Skeletal muscle cell (primary cell): ENCODE measurements around the gene ARID5B.

ENCODE experiments used
- DNase-seq: peaks from one replicate; pipeline ENCODE4 v3.0.0-alpha.2; 2010; ENCODE audit warnings: low read depth
- H3K4me3 ChIP-seq: 2 replicates; pipeline ENCODE4 v1.5.1; 2011; ENCODE audit warnings: low read depth, mild to moderate bottlenecking, control low read depth, low read length, moderate library complexity

ARID5B gene

DNA sequence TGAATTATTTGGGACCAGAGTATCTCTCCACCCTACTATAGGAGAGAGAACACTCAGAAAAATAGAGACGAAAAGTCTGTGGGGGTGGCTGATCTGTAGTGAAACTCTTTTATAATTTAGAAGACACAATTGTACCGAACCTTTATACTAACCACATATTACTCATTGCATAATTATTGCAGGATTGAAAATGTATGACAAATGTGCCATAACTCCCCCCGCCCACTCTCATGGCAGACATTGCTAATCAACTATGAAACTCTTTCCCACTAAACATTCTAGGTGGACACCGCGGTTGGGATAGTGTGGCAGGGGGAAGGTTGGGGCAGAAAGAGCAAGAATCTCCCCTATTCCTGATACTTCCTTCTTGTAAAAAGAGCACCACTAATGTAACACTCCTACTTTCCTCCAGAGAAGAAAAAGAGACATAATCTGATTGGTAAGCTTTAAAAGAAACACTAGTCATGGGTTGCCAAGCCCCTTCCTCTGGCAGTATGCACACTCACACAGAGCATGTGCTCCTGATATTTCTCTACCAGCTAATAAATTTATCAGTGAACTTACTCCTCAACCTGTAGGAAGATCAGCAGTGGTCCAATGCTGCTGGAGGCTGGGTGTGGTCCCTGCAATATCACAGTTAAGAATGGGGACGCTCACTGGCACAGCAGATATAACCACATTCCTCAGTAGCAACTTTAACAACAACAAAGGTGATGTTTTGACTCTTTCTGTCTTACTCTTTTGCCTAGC lies 18.7 kb upstream of the ARID5B start:
- H3K4me3 ChIP-seq = no peak overlapping the region
- DNase-seq = no peak

DNA sequence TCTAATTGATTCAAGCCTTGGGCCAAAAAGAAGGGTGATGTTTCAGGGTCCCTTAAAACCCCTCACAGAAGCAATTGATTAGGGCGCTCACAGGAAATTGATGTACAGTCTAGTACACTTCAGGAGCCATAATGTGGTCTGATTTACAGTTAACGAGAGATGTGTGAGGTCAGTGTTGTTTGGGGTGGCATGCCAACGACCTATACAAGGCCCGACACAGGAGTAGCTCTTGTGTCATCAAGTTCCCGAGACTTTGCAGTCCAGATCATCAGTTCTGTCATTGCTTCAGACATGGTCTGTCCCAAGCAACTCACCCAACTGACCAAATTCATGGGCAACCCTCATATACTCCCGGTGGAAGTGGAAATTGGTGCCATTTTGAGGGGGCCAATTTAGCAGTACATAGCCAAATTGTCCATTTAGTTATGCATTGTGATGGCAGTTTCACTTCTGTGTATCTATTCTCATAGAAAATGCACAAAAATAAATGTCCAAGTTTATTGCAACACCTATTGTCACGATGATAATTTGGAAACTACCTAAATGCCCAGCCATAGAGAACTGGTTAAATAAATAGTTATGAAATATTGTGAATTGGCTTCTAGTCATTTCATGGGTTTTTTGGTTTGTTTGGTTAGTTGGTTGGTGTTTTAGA lies 18.0 kb upstream of the ARID5B start:
- DNase-seq = no peak
- H3K4me3 ChIP-seq = no peak overlapping the region

DNA sequence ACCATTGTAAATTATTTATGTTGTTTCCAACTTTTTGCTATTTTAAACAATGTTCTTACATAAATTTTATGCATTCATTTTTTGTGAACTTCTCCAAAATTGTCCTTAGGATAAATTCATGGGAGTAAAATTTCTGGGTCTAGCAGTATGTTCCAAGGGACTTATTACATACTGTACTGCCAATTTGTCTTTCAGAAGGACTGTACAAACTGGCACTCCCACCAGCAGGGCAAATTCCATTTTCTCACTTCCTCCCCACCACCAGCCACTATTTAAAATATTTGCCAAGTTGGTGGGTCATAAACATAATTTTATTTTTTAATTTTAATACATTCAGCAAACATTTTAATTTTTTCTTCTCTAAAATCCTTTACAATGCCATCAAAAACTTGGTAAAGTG lies 13.7 kb upstream of the ARID5B start:
- no peak overlapping the region for H3K4me3 ChIP-seq
- DNase-seq = no peak

DNA sequence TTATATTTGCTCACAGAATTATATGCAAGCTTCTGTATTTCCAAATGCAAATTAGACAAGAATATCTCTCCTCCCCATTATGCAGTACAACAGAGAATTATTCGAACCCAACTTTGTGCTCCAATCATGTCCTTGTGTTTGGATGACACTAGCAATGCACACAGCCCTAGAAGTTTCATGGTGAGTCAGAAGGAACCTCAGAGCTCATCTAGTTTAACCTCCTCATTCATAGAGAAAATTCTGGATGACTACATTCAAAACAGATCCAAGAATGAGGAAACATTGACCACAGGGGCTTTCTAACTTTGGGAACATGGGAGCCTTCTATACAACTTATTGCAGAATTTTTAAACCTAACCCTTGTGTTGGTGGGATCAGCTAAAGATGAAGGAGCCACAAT lies 12.8 kb upstream of the ARID5B start:
- no peak for DNase-seq

DNA sequence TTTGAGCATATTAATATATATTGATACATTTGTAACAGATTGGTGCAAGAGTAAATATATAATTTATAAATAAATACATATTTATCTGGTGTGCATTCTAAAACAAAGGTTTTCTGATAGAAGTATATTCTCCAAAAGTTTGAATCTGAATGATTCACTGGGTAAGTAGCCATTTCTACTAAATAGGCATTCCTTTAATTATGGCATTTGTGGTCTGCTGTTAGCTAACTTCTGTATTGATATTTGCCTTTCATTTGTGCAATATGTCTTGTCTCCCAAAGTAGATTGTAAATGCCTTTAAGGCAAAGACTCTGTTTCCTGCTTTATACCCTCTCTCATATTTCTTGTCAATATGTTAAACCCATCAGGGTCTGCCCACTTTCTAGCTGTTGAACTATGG lies 11.1 kb upstream of the ARID5B start:
- H3K4me3 ChIP-seq = no peak overlapping the region
- DNase-seq = no peak

More for the DNA sequence above, 12.8 kb upstream of the ARID5B start:
- no peak overlapping the region for H3K4me3 ChIP-seq

DNA sequence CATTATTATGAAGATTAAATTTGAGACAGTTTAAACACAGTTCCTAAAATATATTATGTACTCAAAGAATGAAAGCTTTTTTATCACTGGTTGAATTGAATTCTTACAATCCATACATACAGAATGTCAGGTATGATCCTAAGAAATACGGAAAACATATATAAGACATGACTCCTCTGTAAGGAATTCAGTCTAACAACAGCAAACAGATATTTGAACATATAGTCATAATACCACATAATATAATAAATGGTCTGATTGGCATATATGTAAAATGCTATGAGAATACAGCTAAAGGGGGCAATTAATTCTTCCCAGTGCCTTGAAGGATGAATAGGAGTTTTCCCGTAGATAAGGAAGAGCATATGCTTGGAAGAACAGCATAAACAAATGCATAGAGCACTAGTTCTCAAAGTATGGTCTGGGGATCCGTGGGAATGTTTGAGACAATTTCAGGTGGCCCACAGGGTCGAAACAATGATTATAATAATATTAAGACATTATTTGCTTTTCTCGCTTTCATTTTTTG lies 10.6 kb upstream of the ARID5B start:
- H3K4me3 ChIP-seq = no peak overlapping the region
- no peak for DNase-seq

DNA sequence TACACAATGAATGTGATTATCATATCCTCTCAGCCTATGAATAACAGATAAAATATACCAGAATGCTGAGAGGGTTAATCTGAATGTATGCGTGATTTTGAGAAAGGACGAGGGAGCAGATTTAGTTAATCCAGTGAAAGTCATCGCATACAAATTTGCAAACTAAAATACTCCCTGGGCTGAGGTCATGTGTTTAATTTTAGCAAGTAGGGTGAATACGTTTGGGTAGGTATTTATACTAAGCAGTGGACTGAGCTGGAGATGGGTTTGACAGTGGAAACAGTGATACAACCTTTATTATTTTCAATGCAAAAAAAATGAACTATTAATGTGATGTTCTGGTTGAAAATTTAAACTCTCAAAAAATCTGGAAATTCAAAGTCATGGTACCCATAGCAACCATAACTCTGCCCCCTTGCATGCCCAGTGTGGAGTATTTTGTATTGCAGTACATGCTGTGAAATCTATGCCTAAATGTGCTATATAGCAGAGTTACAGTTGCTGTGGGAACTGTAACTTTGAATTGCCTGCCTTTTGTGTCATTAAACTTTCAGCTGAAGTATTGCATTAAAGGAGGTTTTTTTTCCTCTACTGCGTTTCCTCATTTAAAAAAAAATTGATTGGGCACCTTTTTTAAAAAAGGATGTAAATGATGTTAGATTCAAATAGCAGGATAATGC lies 9.5 kb upstream of the ARID5B start:
- DNase-seq = no peak
- no peak overlapping the region for H3K4me3 ChIP-seq

DNA sequence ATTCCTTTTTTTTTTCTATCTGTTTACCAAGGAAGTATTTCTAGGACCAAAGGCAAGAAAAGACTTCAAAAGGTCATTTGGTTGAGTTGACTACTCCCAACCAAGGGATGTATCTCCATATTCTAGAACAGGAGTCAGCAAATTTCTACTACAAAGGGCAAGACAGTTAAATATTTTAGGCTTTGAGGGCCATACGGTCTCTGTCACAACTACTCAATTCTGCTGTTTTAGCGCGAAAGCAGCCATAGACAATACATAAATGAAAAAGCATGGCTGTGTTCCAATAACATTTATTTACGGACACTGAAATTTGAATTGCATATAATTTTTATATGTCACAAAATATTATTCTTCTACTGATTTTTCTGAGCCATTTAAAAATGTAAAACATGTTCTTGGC lies 8.5 kb upstream of the ARID5B start:
- H3K4me3 ChIP-seq = no peak overlapping the region
- DNase-seq = no peak

DNA sequence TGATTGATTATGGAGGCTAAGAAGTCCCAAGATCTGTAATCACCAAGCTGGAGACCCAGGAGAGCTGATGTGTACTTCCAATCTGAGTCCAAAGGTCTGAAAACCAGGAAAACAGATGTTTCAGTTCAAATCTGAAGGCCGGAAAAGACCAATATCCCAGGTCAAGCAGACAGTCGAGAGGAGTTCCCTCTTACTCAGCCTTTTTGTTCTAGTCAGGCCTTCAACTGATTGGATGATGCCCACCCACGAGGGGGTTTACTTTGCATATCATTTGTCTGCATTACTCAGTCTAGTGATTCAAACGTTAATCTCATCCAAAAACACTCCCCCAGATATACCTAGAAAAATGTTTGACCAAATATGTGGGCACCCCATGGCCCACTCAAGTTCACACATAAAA lies 7.4 kb upstream of the ARID5B start:
- no peak overlapping the region for H3K4me3 ChIP-seq
- no peak for DNase-seq

DNA sequence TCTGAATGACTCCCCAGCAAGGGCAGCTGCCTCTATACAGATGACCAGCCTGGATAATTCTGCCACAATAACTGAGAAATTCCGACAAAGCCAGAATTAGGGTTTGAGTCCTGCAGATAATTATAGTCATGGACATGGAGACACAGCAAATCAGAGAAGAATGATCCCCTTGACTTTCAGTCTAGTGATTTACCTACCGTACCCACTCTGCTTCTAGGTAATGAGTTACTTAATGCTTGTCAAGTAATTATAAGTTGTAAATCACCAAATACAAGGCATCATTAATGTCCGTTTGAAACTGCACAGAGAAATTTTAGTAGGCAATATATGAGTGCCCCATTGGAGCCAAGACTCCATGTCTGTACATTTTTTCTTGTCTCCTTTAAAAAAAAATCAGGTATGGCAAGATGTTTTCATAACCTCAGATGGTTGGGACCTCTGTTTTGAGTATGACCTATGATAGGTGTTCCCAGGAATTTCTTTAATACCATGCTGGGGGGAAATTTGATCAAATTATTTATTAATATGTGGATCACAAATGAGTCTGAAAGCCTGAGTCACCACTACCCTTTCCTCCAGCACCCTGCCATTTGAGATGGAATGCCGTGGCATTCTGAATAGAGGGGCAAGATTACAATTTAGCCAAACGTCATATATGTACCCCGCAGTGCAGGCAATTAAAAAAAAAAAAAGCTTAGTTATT lies 5.5 kb upstream of the ARID5B start:
- H3K4me3 ChIP-seq = no peak overlapping the region
- no peak for DNase-seq

DNA sequence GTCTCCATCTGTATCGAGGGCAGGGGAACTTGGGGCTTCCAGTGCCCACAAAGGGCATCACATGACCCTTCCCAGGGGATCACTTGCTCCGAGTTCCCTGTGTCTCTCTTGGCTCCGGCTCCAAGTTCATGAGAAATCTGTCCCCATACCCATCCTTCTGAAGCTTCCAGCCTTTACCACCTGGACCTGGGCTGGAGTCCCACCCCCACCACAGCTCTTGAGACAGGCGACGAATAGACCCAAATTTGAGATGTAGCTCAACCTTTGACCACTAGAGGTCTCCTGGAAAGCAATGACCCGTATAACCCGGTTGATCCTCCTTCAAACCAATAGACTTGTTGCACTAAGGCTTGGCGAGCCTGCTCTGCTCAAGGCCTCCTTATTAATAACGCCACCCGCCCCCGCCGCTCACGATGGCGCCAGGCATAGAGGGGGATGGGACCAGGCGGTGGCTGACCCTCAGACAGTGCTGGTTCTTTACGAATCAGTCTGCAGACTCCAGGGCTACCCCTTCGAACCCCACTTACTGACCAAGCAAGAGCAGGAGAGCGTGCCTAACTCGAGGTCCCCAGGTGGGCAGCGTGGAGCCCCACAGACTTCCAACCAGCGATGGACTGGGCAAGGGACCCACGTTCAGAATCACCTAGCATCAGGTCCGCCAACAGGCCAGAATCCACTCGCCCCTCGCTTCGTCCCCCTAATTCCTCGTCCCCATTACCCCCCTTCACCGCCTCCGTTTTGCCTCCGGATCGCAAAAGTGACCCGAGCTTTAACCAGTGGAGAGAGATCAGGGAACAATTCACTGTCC lies 4.4 kb upstream of the ARID5B start:
- no peak for DNase-seq
- H3K4me3 ChIP-seq = peak overlapping the region; percentile 26

DNA sequence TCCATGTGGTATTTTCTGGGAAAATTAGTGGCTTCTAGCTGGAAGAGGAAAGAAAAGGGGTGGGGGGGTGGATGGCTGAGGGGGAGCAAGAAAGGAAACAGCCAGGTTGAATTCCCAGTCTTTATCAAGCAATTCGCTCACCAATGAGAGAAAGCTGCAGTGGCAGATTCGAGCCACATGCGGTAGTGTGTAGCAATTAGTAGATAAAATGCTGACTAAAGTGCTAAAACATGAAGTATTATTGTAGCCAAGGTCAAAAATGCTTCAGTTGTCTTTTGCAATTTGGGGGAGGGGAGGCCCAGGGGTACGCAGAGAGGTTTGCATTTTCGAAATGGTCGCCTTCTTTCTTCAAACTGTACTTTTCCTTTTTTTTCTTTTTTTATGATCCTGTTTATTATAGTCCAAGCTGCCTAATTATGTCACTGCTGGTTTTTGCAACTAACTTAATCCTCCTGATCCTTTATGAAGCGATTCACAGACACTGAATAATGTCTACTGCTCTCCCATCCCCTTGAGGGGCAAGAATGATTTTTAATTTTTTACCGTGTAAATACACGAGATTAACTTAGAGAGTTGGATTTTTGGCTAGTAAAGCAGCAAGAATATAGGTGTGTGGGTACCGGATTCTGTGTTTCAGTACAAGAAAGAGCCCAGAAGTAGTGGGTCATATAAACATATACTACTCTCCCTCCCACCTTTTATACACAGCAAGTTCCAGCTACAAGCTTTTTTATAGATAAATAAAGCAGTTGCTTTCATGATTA lies 3.6 kb upstream of the ARID5B start:
- DNase-seq = no peak
- peak overlapping the region; percentile 26 for H3K4me3 ChIP-seq

DNA sequence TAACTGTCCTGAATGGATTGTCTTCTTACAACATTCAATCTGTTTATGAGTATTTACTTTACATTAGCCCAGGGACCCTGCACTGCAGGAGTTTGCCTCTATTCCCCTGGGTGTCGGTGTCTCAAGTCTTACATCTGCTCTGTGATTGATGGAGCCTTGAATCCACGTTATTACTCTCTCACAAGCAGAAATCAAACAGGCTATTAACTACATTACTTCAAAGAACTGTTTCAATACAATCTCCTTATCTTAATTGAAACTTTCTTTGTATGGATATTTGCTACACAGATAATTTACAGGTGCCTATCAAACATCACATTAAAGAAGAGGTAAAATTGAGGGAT lies 3.1 kb upstream of the ARID5B start:
- DNase-seq = no peak
- no peak overlapping the region for H3K4me3 ChIP-seq

DNA sequence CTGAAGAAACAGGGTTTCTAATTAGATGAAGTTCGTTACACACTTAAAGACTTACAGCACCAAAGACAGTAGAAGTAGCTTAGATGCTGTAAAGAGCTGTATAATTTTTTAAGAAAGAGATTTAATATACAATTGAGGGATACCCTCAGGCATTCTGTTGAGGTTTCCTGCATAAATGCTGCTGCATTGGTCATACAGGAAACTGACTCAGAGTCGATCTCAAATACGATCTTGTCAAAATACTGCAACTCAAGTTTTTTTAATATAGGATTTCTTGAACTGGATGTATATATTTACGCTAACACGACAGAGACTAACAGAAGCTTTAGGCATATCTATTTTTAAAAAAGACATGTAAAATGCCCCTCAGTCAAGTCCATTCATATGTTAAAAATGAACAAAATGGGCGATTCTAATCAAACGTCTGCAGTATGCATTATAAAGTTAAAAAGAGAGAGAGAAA lies 2.4 kb upstream of the ARID5B start:
- no peak for DNase-seq
- peak overlapping the region; percentile 88 for H3K4me3 ChIP-seq

DNA sequence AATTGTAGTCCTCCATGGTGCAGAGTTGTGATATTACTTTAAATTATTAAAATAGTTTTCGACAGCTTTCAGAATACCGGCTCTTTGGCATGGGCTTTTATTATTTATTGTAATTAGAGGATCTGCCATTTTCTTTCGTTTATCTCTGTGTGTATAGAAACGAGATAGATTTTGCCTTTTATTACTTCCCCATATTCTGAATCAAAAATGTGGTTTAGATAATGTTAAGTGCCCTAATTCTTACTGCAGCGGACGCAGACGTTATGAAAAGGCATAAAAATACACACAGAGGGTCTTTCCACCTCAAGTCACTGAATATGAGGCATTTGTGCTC lies 1.9 kb upstream of the ARID5B start:
- H3K4me3 ChIP-seq = peak overlapping the region; percentile 88
- DNase-seq = no peak

DNA sequence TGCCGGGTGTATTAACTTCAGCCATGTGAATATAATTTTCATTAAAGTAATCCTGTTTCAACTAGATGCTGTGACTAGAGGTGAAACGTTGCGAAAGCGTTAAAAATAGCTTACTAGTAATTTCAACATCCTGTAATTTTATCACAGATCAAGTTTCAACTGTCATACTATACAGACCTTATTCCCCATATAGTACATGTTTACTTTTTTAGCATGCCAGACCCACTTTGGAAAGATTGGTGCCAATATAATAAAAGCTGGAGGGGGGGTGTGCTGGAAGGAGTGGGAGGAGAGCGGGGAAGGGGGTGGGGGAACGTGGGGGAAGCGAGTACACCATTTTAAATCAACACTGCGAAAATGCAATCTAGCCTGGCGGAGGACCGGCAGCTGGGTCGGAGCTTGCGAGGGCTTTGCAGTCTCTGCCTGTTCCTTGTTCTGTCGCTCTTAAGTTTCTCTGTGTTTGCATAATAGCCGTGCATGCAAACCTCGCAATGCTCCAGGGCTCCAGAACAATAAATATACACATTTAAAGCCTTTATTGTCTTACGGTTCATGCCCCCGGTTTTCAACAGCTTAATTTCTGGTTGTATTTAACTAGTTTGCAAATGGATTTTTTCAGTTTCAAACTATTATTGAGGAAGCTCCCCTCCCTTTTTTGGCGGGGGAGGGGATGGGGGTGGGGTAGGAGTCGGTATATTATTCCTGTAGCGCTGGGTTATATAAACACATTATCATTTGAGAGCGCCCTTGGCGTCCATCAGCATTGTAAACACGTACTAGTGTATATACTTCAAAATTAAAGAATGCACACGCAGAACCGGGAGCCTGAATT lies 1.3 kb upstream of the ARID5B start:
- peak overlapping the region; percentile 88 for H3K4me3 ChIP-seq
- DNase-seq = no peak

DNA sequence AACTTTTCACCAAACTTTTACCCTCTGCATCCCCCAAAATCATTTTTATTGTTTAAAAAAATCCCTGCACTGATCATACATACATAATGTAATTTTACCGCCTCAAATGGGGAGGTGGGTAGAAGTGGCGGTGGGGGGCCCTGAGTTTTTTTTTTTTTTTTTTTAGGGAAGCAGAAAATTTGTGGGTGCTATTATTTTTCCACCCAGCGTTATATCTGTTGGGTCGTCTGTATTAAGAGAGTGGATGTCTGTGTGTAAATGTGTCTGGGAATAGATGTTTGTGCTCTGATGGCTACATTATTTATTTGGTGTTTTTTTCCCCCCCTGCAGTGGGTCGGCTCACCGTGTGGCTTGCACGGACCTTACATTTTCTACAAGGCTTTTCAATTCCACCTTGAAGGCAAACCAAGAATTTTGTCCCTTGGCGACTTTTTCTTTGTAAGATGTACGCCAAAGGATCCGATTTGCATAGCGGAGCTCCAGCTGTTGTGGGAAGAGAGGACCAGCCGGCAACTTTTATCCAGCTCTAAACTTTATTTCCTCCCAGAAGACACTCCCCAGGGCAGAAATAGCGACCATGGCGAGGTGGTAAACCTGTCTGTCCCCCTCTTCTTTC lies 438 bp downstream of the ARID5B start:
- DNase-seq = no peak
- H3K4me3 ChIP-seq = peak overlapping the region; percentile 88
